ENCODE data around the gene GAL3ST3. TPM values are rescaled to one million over a fixed set of nuclear protein-coding genes. Genes with fewer than 3 reads are reported as not detected.
"Not testable (repeated sequence)": the region's sequence is repeated elsewhere in the genome, so short reads cannot be mapped to it uniquely, and the experiment has no call there.

The GAL3ST3 gene
- total RNA-seq, 2 donors from 2014 or later = 22.7 to 29.0 TPM

DNA sequence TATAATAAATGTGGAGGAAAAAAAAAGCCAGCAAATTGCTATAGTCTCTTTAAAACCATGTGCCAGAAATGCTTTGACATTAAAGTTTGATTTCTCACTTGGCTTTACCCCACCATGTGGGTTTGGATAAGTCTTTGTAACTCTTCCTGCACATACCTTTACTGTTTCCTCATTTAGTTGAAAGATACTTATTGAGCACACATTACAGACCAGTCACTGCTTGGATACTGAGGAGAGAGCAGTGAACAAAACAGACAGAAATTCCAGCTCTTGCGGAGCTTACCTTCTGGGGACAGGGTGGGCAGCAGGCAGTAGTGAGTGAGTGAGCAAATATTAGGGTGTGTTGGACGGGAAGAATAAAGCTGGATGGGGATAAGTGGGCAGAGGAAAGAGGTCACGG lies 34.8 kb upstream of the GAL3ST3 start:
- TF ChIP-seq, protein P1, sequence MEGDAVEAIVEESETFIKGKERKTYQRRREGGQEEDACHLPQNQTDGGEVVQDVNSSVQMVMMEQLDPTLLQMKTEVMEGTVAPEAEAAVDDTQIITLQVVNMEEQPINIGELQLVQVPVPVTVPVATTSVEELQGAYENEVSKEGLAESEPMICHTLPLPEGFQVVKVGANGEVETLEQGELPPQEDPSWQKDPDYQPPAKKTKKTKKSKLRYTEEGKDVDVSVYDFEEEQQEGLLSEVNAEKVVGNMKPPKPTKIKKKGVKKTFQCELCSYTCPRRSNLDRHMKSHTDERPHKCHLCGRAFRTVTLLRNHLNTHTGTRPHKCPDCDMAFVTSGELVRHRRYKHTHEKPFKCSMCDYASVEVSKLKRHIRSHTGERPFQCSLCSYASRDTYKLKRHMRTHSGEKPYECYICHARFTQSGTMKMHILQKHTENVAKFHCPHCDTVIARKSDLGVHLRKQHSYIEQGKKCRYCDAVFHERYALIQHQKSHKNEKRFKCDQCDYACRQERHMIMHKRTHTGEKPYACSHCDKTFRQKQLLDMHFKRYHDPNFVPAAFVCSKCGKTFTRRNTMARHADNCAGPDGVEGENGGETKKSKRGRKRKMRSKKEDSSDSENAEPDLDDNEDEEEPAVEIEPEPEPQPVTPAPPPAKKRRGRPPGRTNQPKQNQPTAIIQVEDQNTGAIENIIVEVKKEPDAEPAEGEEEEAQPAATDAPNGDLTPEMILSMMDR (IDR thresholded peaks at IDR 0.05) = no peak
- H3K4me1 ChIP-seq = peaks cover 0 to 54% of the 10 kb centered on the region in 2 donors
- H3K36me3 ChIP-seq = no peaks in the 10 kb centered on the region
- H3K9me3 ChIP-seq = no peaks in the 10 kb centered on the region
- no peaks in the 10 kb centered on the region for H3K27me3 ChIP-seq
- no peak overlapping the region for H3K4me3 ChIP-seq
- no peak for DNase-seq (ENCODE audit: low spot score)
- H3K27ac ChIP-seq = peak overlapping the region; percentile 37 to 45

DNA sequence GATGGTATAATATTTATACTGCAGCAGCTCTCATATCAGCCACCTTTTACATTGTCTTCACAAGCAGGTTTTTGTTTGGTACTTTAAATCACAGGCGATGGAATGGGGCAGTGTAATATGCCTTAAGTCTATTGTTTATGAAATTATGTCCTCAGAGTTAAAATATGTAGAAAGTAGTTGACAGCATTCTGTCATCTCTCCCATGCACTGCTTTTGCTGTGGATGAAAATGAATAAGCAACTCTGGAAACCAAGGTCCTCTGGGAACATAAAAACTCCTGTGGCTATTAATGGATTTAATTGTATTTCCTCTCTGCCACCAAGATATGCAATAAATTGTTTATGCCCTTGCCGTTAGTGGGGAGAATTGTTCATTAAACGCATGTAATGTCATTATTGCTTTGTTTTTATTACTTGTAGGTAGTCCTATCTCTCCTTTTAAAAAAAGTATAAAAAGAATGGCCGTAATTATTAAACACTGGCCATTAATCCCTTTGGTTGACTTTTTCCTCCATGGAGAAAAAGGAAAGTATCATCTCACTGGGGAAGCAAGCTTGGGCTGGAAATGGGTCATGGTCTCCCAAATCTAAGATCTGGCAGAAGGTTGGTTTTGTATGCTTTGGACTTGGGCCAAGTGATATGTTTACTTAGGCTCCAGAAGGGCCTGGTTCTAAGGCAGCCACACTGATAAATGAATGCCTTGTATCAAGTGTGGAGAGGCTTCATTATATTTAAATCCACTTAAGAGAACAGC lies 34.2 kb upstream of the GAL3ST3 start:
- peak overlapping the region; percentile 37 to 45 for H3K27ac ChIP-seq
- no peaks in the 10 kb centered on the region for H3K36me3 ChIP-seq
- TF ChIP-seq, protein P1 (IDR thresholded peaks at IDR 0.05) = no peak
- H3K27me3 ChIP-seq = no peaks in the 10 kb centered on the region
- H3K4me3 ChIP-seq = no peak overlapping the region
- no peak for DNase-seq (ENCODE audit: low spot score)
- no peaks in the 10 kb centered on the region for H3K9me3 ChIP-seq
- peaks cover 0 to 54% of the 10 kb centered on the region in 2 donors for H3K4me1 ChIP-seq

DNA sequence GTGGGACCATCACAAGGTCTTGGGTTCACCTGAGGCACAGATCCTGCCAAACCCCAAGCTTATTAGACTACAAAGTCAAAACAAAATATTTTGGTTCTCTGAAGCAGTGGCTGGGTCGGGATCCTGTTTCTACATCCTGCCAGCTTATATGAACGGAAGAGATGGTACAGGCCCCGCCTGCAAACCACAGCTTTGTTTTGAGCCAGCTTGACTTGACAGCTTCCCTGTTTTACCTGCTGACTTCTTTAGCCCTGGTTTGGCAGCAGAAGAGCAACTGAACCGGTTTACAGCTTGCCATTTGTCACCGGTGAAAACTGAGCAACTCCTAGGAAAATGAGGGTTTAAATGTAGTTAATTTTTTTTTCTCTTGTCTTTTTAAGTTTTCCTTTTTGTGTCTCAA lies 32.5 kb upstream of the GAL3ST3 start:
- Histone ChIP-seq H3K27me3 (no peaks in the 10 kb centered on the region), H3K4me3 (no peak overlapping the region), H3K9me3 (no peaks in the 10 kb centered on the region), H3K27ac (peak overlapping the region; percentile 33 to 51), H3K4me1 (peaks cover 0 to 61% of the 10 kb centered on the region in 2 donors), H3K36me3 (no peaks in the 10 kb centered on the region)
- no peak for DNase-seq (ENCODE audit: low spot score)
- TF ChIP-seq, protein P1 (IDR thresholded peaks at IDR 0.05) = no peak

DNA sequence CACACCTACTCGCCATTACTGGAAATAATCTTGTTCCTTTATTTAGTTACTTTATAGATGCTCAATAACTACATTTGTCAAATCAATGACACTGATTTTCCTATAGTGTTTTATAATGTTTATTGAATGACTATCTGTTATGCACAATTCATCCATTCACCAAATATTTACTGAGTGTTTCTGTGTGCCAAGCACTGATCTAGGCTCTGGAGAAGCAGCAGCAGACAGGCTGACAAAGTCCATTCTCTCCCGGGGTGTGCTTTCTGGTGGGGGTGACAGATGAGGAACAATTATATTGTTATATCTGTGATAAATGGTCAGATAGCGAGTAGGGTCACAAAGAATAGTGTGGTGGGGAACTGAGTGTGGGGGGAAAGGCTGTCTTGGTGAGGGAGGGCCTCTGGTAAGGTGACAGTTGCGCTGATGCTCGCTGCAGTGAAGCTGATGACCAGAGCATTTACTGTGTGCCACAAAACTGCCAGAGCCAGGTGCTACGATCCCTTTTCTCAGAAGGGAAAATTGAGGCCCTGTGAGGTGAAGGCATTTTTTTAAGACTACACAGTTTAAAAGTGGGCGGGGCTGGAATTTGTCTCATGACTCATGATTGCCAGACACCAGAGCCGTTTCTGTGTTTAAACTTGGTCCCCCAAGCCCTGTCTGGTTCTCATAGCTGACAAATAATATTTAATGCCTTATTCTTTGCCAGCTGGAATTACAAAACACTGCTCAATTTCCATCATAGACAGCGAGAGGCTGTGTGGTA lies 31.3 kb upstream of the GAL3ST3 start:
- Histone ChIP-seq H3K4me3 (no peak overlapping the region), H3K4me1 (peaks cover 0 to 60% of the 10 kb centered on the region in 2 donors)
- DNase-seq (ENCODE audit: low spot score) = peak; percentile 86

DNA sequence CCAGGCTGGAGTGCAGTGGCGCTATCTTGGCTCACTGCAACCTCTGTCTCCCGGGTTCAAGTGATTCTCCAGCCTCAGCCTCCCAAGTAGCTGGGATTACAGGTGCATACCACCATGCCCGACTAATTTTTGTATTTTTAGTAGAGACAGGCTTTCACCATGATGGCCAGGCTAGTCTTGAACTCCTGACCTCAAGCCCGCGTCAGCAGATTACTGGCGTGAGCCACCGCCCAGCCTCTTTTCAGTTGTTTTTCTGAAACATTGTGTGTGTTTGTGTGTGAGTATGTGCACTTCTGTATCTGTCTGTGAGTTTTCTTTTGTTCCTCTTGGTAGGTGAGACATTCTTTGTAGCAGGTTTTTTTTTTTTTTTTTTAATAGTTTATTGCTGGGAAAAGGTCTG lies 30.0 kb upstream of the GAL3ST3 start:
- not testable (repeated sequence) for H3K4me3 ChIP-seq; H3K27ac ChIP-seq; H3K27me3 ChIP-seq; H3K9me3 ChIP-seq; H3K36me3 ChIP-seq; DNase-seq (ENCODE audit: low spot score)
- peaks cover 0 to 48% of the 10 kb centered on the region in 2 donors for H3K4me1 ChIP-seq

More for the DNA sequence above, 31.3 kb upstream of the GAL3ST3 start:
- Histone ChIP-seq H3K9me3 (no peaks in the 10 kb centered on the region), H3K27me3 (no peaks in the 10 kb centered on the region), H3K27ac (peak overlapping the region; percentile 33 to 51), H3K36me3 (no peaks in the 10 kb centered on the region)
- TF ChIP-seq, protein P1 (IDR thresholded peaks at IDR 0.05) = no peak

DNA sequence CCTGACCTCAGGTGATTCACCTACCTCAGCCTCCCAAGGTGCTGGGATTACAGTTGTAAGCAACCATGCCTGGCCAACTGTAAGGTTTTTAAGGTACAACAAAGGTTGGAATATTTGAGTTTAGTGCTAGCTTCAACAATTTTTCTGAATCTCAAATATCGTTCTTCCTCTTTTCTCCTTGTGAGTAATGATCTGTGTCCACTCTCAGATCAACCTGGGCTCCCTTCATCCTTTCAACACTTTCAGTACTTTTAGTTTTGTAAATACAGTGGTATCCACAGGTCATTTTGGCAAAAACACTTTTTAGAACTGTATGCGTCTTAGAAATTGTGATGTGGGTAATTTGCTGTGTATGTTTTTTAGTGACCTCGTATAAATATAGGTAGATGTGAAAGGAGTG lies 29.0 kb upstream of the GAL3ST3 start:
- Histone ChIP-seq H3K9me3 (no peaks in the 10 kb centered on the region), H3K4me3 (no peak overlapping the region), H3K27ac (no peak overlapping the region), H3K4me1 (peaks cover 0 to 38% of the 10 kb centered on the region in 2 donors), H3K36me3 (no peaks in the 10 kb centered on the region), H3K27me3 (no peaks in the 10 kb centered on the region)
- DNase-seq (ENCODE audit: low spot score) = no peak
- TF ChIP-seq, protein P1 (IDR thresholded peaks at IDR 0.05) = no peak
